Measurements from ENCODE around the gene TMOD1.

- TF ChIP-seq, protein P1, sequence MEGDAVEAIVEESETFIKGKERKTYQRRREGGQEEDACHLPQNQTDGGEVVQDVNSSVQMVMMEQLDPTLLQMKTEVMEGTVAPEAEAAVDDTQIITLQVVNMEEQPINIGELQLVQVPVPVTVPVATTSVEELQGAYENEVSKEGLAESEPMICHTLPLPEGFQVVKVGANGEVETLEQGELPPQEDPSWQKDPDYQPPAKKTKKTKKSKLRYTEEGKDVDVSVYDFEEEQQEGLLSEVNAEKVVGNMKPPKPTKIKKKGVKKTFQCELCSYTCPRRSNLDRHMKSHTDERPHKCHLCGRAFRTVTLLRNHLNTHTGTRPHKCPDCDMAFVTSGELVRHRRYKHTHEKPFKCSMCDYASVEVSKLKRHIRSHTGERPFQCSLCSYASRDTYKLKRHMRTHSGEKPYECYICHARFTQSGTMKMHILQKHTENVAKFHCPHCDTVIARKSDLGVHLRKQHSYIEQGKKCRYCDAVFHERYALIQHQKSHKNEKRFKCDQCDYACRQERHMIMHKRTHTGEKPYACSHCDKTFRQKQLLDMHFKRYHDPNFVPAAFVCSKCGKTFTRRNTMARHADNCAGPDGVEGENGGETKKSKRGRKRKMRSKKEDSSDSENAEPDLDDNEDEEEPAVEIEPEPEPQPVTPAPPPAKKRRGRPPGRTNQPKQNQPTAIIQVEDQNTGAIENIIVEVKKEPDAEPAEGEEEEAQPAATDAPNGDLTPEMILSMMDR (IDR thresholded peaks at IDR 0.05), result peak in 2 of 12 donors; percentile 27 to 28
- no peak for TF ChIP-seq POLR2A (IDR thresholded peaks at IDR 0.05)
Observed at GRCh38 chr9:97502984-97503861, 1.8 kb downstream of the TMOD1 start.
